ENCODE results near the gene RBL1.
"Not testable (repeated sequence)": the region's sequence is repeated elsewhere in the genome, so short reads cannot be mapped to it uniquely, and the experiment has no call there.

The RBL1 gene

DNA sequence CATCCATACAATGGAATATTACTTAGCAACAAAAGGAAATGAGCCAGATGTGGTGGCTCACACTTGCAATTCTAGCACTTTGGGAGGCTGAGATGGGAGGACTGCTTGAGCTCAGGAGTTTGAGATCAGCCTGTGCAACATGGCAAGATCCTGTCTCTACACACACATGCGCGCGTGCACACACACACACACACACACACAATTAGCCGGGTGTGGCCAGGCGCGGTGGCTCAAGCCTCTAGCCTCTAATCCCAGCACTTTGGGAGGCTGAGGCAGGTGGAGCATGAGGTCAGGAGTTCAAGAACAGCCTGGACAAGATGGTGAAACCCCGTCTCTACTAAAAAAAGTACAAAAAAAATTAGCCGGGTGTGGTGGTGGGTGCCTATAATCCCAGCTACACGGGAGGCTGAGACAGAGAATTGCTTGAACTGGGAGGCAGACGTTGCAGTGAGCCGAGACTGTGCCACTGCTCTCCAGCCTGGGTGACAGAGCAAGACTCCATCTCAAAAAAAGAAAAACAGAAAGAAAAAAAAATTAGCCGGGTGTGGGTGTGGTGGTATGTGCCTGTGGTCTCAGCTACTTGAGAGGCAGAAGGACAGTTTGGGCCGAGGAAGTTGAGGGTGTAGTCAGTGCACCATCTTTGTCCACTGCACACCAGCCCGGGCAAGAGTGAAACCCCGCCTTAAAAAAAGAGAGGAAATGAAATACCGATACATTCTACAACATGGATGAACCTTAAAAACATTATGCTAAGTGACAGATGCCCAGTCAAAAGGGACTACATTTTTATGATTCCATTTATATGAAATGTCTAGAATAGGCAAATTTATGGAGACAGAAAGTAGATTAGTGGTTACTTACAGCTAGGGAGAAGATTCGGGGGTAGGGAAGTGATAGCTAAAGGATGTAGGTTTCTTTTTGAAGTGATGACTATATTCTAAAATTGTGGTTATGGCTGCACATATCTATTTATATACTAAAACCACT lies 52.5 kb downstream of the RBL1 start:
- H3K4me3 ChIP-seq (ENCODE audit: low read depth, low read length), result no peak overlapping the region
- TF ChIP-seq CTCF (IDR thresholded peaks at IDR 0.05; ENCODE audit: low read depth, low read length) (no peak), MAX (IDR thresholded peaks at IDR 0.05; ENCODE audit: low read depth, low read length) (no peak), MYC (IDR thresholded peaks at IDR 0.05; ENCODE audit: low read depth, low read length) (no peak)
- no peak for DNase-seq (ENCODE audit: low read depth)

DNA sequence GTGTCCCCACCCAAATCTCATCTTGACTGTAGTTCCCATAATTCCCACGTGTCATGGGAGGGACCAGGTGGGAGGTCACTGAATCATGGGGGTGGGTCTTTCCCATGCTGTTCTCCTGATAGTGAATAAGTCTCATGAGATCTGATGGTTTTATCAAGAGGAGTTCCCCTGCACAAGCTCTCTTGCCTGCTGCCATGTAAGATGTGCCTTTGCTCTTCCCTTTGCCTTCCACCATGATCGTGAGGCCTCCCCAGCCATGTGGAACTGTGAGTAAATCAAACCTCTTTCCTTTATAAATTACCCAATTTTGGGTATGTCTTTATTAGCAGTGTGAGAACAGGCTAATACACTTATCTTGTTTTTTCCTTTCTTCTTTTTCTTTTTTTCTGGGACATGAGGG lies 56.4 kb downstream of the RBL1 start:
- not testable (repeated sequence) for DNase-seq (ENCODE audit: low read depth); H3K4me3 ChIP-seq (ENCODE audit: low read depth, low read length)

GRCh38 chr20:37032077-37032476 lies 63.7 kb downstream of the RBL1 start:
- H3K4me3 ChIP-seq (ENCODE audit: low read depth, low read length), result no peak overlapping the region
- DNase-seq (ENCODE audit: low read depth), result no peak
- no peak for TF ChIP-seq CTCF (IDR thresholded peaks at IDR 0.05; ENCODE audit: low read depth, low read length)
- no peak for TF ChIP-seq MYC (IDR thresholded peaks at IDR 0.05; ENCODE audit: low read depth, low read length)

DNA sequence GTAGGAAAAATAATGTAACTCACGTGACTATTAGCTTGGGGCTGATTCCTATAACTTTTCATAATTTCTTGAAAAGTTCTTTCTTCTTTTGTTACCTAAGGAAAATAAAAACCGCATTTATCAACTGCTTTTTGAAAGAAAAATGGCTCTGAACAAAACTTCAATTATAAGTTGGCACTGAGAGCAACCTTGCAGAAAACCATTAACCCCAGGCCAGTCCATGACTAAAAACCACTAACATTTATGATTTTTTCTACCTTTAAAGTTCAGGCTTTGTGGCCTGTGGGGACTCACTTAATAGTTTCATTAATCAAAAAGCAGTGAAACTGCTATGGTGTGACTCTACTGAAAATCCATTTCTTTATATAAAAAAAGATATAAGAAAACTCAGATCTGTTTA lies 75.2 kb downstream of the RBL1 start:
- DNase-seq (ENCODE audit: low read depth), result no peak
- no peak overlapping the region for H3K4me3 ChIP-seq (ENCODE audit: low read depth, low read length)
- TF ChIP-seq CTCF (IDR thresholded peaks at IDR 0.05; ENCODE audit: low read depth, low read length) (no peak), MYC (IDR thresholded peaks at IDR 0.05; ENCODE audit: low read depth, low read length) (no peak), POLR2A (IDR thresholded peaks at IDR 0.05; ENCODE audit: extremely low read depth, insufficient read length) (no peak), MAX (IDR thresholded peaks at IDR 0.05; ENCODE audit: low read depth, low read length) (no peak)

DNA sequence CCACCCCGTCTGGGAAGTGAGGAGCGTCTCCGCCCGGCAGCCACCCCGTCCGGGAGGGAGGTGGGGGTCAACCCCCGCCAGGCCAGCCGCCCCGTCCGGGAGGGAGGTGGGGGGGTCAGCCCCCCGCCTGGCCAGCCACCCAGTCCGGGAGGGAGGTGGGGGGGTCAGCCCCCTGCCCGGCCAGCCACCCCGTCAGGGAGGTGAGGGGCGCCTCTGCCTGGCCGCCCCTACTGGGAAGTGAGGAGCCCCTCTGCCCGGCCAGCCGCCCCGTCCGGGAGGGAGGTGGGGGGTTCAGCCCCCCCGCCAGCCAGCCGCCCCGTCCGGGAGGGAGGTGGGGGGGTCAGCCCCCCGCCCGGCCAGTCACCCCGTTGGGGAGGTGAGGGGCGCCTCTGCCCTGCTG lies 83.2 kb downstream of the RBL1 start:
- DNase-seq (ENCODE audit: low read depth), result not testable (repeated sequence)

DNA sequence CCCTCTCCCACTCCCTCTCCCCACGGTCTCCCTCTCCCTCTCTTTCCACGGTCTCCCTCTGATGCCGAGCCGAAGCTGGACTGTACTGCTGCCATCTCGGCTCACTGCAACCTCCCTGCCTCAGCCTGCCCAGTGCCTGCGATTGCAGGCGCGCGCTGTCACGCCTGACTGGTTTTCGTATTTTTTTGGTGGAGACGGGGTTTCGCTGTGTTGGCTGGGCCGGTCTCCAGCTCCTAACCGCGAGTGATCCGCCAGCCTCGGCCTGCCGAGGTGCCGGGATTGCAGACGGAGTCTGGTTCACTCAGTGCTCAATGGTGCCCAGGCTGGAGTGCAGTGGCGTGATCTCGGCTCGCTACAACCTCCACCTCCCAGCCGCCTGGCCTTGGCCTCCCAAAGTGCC lies 83.9 kb downstream of the RBL1 start:
- DNase-seq (ENCODE audit: low read depth); H3K4me3 ChIP-seq (ENCODE audit: low read depth, low read length): not testable (repeated sequence)

More for the DNA sequence above, 83.2 kb downstream of the RBL1 start:
- not testable (repeated sequence) for H3K4me3 ChIP-seq (ENCODE audit: low read depth, low read length)

- TF ChIP-seq POLR2A (IDR thresholded peaks at IDR 0.05; ENCODE audit: extremely low read depth, insufficient read length) (no peak), MYC (IDR thresholded peaks at IDR 0.05; ENCODE audit: low read depth, low read length) (no peak), MAX (IDR thresholded peaks at IDR 0.05; ENCODE audit: low read depth, low read length) (no peak), CTCF (IDR thresholded peaks at IDR 0.05; ENCODE audit: low read depth, low read length) (no peak)
- no peak overlapping the region for H3K4me3 ChIP-seq (ENCODE audit: low read depth, low read length)
- no peak for DNase-seq (ENCODE audit: low read depth)
Measured at GRCh38 chr20:37011147-37011546, 84.7 kb downstream of the RBL1 start.

Data from NB4 (cell line).